Measurements from ENCODE around the gene HOXD9. TPM values are rescaled to one million over a fixed set of nuclear protein-coding genes. Genes with fewer than 3 reads are reported as not detected.
A peak's percentile ranks its signal among the peaks of the same experiment; 100 is the strongest.

The HOXD9 gene
- total and polyA plus RNA-seq, 3 donors from 2014 or later = 8.2 to 21.2 (median 15.7) TPM

GRCh38 chr2:176085120-176085788 is 37.3 kb upstream of the HOXD9 start:
- H3K9me3 ChIP-seq = no peaks in the 10 kb centered on the region
- no peaks in the 10 kb centered on the region for H3K27me3 ChIP-seq
- intact Hi-C loops (cut with DNase I; ENCODE audit: low total_unique reads) = loop anchor here (10.0 kb wide), 1 partner anchor 400 kb away; no protein-coding TSS in a partner anchor
- H3K27ac ChIP-seq = no peak overlapping the region
- no peak for TF ChIP-seq CTCF (IDR thresholded peaks at IDR 0.05)
- TF ChIP-seq POLR2A (IDR thresholded peaks at IDR 0.05) = no peak
- 8 to 10% methylated on average over 40 of the region's 40 CpGs for WGBS, 2 donors
- no peak for DNase-seq
- peaks cover 11% of the 10 kb centered on the region for H3K4me1 ChIP-seq
- no peak overlapping the region for H3K4me3 ChIP-seq
- H3K36me3 ChIP-seq (ENCODE audit: low read depth, missing control alignments) = no peaks in the 10 kb centered on the region

- WGBS, 2 donors = 5% methylated on average over 21 to 44 of the region's 46 CpGs
- peak; percentile 78 for DNase-seq
- Histone ChIP-seq H3K36me3 (ENCODE audit: low read depth, missing control alignments) (no peaks in the 10 kb centered on the region), H3K9me3 (no peaks in the 10 kb centered on the region), H3K27me3 (no peaks in the 10 kb centered on the region), H3K4me1 (peaks cover 11% of the 10 kb centered on the region), H3K4me3 (no peak overlapping the region), H3K27ac (no peak overlapping the region)
- intact Hi-C loops (cut with DNase I; ENCODE audit: low total_unique reads) = loop anchor here (10.0 kb wide), 1 partner anchor 401 kb away; no protein-coding TSS in a partner anchor
- no peak for TF ChIP-seq POLR2A (IDR thresholded peaks at IDR 0.05)
- no peak for TF ChIP-seq CTCF (IDR thresholded peaks at IDR 0.05)
Measured at GRCh38 chr2:176085861-176086771, 36.4 kb upstream of the HOXD9 start.

- 41 to 44% methylated on average over 26 to 29 of the region's 29 CpGs for WGBS, 2 donors
- Histone ChIP-seq H3K4me3 (no peak overlapping the region), H3K27ac (no peak overlapping the region), H3K36me3 (ENCODE audit: low read depth, missing control alignments) (no peaks in the 10 kb centered on the region), H3K4me1 (peaks cover 11% of the 10 kb centered on the region), H3K9me3 (no peaks in the 10 kb centered on the region), H3K27me3 (no peaks in the 10 kb centered on the region)
- intact Hi-C loops (cut with DNase I; ENCODE audit: low total_unique reads) = loop anchor here (10.0 kb wide), 1 partner anchor 403 kb away; no protein-coding TSS in a partner anchor
- TF ChIP-seq CTCF (IDR thresholded peaks at IDR 0.05) = no peak
- TF ChIP-seq POLR2A (IDR thresholded peaks at IDR 0.05) = no peak
- no peak for DNase-seq
Measured at GRCh38 chr2:176087330-176088047, 35.0 kb upstream of the HOXD9 start.

- Histone ChIP-seq H3K9me3 (no peaks in the 10 kb centered on the region), H3K4me3 (no peak overlapping the region), H3K27me3 (no peaks in the 10 kb centered on the region), H3K4me1 (peaks cover 11% of the 10 kb centered on the region), H3K36me3 (ENCODE audit: low read depth, missing control alignments) (no peaks in the 10 kb centered on the region), H3K27ac (no peak overlapping the region)
- 7 to 16% methylated on average over 26 to 49 of the region's 49 CpGs for WGBS, 2 donors
- intact Hi-C loops (cut with DNase I; ENCODE audit: low total_unique reads) = loop anchor here (10.0 kb wide), 1 partner anchor 403 kb away; no protein-coding TSS in a partner anchor
- DNase-seq = peak; percentile 75
- no peak for TF ChIP-seq POLR2A (IDR thresholded peaks at IDR 0.05)
- TF ChIP-seq CTCF (IDR thresholded peaks at IDR 0.05) = peak; percentile 24 to 81 (median 61)
Measured at GRCh38 chr2:176088048-176088936, 34.2 kb upstream of the HOXD9 start.

All from testis (tissue), 3 donors.